ENCODE data around the gene ZHX3.

The ZHX3 gene

DNA sequence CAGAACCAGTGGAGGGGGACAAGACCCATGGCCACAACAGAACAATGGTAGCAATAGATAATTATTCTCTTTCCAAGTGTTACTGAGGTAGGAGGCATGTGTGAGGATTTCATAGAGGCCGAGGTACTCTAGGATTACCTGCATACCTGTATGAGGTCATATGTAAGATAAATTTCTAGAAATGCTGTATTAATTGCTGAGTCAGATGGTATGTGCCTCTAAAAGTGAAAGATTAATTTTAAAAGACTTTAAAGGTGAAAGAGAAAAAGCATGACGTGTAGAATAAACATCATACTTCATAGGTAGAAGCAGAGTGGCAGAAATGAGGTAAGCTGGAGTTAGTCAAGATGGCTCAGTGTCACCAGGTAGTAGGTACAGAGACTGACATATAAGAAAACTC, 51.6 kb downstream of the ZHX3 start:
- no peaks in the 10 kb centered on the region for H3K4me1 ChIP-seq (ENCODE audit: control insufficient read depth in 1 of 2, insufficient read depth in 1 of 2, low read depth in 1 of 2, low read length in 1 of 2)
- no peak overlapping the region for H3K4me3 ChIP-seq (ENCODE audit: low read depth in 1 of 2, low read length in 1 of 2)
- no peaks in the 10 kb centered on the region for H3K9me3 ChIP-seq
- TF ChIP-seq, protein P1, sequence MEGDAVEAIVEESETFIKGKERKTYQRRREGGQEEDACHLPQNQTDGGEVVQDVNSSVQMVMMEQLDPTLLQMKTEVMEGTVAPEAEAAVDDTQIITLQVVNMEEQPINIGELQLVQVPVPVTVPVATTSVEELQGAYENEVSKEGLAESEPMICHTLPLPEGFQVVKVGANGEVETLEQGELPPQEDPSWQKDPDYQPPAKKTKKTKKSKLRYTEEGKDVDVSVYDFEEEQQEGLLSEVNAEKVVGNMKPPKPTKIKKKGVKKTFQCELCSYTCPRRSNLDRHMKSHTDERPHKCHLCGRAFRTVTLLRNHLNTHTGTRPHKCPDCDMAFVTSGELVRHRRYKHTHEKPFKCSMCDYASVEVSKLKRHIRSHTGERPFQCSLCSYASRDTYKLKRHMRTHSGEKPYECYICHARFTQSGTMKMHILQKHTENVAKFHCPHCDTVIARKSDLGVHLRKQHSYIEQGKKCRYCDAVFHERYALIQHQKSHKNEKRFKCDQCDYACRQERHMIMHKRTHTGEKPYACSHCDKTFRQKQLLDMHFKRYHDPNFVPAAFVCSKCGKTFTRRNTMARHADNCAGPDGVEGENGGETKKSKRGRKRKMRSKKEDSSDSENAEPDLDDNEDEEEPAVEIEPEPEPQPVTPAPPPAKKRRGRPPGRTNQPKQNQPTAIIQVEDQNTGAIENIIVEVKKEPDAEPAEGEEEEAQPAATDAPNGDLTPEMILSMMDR (IDR thresholded peaks at IDR 0.05): no peak
- peaks cover 4% of the 10 kb centered on the region for H3K27me3 ChIP-seq
- no peaks in the 10 kb centered on the region for H3K36me3 ChIP-seq
- no peak overlapping the region for H3K27ac ChIP-seq

DNA sequence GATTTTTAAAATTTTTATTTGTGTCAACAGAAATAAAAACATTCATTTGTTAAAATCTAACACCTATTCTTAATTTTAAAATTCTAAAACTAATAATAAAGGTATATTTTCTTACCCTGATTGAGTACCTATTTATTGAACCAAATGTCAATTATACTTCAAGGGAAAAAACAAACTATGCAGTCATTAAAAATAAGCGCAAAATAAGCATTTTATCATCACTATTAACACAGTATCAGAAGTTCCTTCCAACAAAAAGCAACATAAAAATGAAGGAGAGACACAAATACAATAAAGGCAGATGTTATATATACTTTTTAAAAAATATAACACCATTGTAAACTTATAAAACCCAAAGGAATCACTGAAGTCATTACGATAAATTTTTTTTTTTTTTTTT, 52.7 kb downstream of the ZHX3 start:
- no peak overlapping the region for H3K4me3 ChIP-seq (ENCODE audit: low read depth in 1 of 2, low read length in 1 of 2)
- TF ChIP-seq, protein P1 (IDR thresholded peaks at IDR 0.05): no peak
- no peaks in the 10 kb centered on the region for H3K36me3 ChIP-seq
- H3K27me3 ChIP-seq: peaks cover 4% of the 10 kb centered on the region
- H3K4me1 ChIP-seq (ENCODE audit: control insufficient read depth in 1 of 2, insufficient read depth in 1 of 2, low read depth in 1 of 2, low read length in 1 of 2): no peaks in the 10 kb centered on the region
- no peak overlapping the region for H3K27ac ChIP-seq
- no peaks in the 10 kb centered on the region for H3K9me3 ChIP-seq

DNA sequence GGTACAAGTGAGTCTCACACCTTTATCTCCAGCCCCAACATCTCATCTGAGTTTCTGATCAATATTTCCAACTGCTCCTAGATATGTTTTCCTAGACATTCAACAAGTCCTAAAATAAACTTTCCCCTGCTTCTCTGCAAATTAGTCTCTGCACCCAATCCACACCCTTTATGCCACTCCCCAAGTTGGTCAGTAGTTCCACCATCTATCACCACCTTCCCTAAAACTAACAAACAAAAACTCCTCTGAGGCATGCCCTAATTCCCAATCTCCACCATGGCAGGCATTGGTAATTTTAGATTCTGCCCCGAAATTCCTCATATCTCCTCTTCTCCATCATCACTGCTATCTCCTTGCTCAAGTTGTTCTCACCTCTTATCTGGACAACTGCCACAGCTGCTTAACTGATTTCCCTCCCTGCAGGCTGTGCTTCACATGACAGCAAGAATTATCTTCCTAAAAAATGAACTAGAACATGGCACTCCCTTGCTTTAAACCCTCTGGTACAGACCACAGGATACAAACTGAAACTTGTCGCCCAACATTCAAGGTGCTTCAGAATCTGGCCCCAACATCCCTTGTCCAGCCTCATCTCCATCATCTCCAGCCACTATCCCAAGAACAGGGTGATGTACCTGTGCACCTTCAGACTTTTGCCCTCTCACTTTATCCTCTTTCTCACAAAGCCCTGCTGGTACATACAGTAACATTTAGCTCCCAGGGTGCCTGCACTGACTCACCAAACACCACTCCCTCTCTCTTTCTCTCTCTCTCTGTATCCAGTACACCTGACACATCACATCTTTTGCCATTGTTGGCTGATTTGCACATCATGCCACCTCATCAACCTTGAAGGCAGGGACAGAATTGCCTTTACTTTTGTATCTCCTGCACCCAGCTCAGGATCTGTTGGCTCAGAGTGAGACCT, 55.5 kb downstream of the ZHX3 start:
- TF ChIP-seq, protein P1 (IDR thresholded peaks at IDR 0.05): no peak
- Histone ChIP-seq H3K9me3 (no peaks in the 10 kb centered on the region), H3K4me1 (ENCODE audit: control insufficient read depth in 1 of 2, insufficient read depth in 1 of 2, low read depth in 1 of 2, low read length in 1 of 2) (no peaks in the 10 kb centered on the region), H3K27me3 (peaks cover 4% of the 10 kb centered on the region), H3K27ac (no peak overlapping the region), H3K4me3 (ENCODE audit: low read depth in 1 of 2, low read length in 1 of 2) (no peak overlapping the region), H3K36me3 (no peaks in the 10 kb centered on the region)

DNA sequence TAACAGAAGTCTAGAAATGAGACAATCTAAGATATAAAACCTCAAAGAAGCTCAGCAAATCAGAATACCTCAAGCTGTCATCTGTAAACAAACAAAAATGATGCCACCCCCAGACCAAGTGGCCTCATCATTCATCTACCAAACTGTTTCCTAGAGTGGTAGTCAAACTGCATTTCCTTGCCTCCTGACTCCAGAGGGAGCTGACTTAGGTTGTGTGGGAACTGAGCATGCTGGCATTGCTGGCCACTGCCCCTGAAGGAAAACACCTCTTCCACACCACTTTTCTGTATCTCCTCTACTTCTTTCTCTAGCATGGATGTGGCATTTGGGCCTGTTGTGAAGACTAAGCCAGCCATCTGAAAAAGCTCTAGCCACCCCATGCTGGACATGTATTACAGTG, 56.3 kb downstream of the ZHX3 start:
- peaks cover 4% of the 10 kb centered on the region for H3K27me3 ChIP-seq
- H3K27ac ChIP-seq: no peak overlapping the region
- H3K9me3 ChIP-seq: no peaks in the 10 kb centered on the region
- H3K36me3 ChIP-seq: no peaks in the 10 kb centered on the region
- TF ChIP-seq, protein P1 (IDR thresholded peaks at IDR 0.05): no peak
- H3K4me3 ChIP-seq (ENCODE audit: low read depth in 1 of 2, low read length in 1 of 2): no peak overlapping the region
- H3K4me1 ChIP-seq (ENCODE audit: control insufficient read depth in 1 of 2, insufficient read depth in 1 of 2, low read depth in 1 of 2, low read length in 1 of 2): no peaks in the 10 kb centered on the region

DNA sequence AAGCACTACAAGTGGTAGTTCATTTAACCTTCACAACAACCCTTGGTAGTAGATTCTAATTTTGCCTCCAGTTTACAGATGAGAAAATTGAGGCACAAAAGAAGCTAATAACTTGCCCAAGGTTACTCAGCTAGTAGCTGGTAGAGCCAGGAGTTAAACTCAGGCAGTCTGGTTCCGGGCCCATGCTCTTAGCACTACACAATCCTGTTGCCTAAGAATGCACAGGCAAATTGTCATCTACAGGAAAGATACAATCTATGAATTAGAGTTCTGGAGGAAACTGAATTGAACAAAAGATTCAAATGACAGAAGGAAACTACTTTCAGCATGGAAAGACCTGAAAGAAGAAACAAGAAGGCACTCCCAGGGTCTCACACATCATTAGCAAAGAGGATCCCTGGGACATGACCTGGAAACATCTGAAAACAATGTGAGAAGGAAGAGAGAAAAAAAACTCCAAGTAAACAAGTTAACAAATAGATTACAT, 56.8 kb downstream of the ZHX3 start:
- Histone ChIP-seq H3K4me3 (ENCODE audit: low read depth in 1 of 2, low read length in 1 of 2) (no peak overlapping the region), H3K9me3 (no peaks in the 10 kb centered on the region), H3K4me1 (ENCODE audit: control insufficient read depth in 1 of 2, insufficient read depth in 1 of 2, low read depth in 1 of 2, low read length in 1 of 2) (no peaks in the 10 kb centered on the region), H3K27me3 (peaks cover 4% of the 10 kb centered on the region), H3K36me3 (no peaks in the 10 kb centered on the region), H3K27ac (no peak overlapping the region)
- TF ChIP-seq, protein P1 (IDR thresholded peaks at IDR 0.05): no peak

All from neutrophil (primary cell).